Adrenal gland (tissue), 12 donors: ENCODE data around the gene COL8A2. TPM values are rescaled to one million over a fixed set of nuclear protein-coding genes. Genes with fewer than 3 reads are reported as not detected.

Experiments
- DNase-seq, 7 donors: peaks; one replicate each; pipeline ENCODE4 v3.0.0-alpha.2; 2019 to 2020
- H3K27ac ChIP-seq, 5 donors: fragments of 200-600 bp; sonication (generic) in 4 of 5; 1 replicate in 3 of 5; 2 replicates in 2 of 5; pipeline versions ENCODE4 v1.5.1 to v1.8.0; 2016 to 2020; ENCODE audit warnings: mild to moderate bottlenecking in 1 of 5
- H3K27me3 ChIP-seq: fragments of 200-600 bp; 2 replicates; pipeline ENCODE4 v1.8.0; 2021
- H3K36me3 ChIP-seq, 2 donors: fragments of 200-600 bp; replicated peaks in 1 of 2; 1 replicate in 1 of 2; 2 replicates in 1 of 2; pipeline versions ENCODE4 v1.5.1 to v1.8.0; 2018 to 2022
- H3K4me1 ChIP-seq, 2 donors: fragments of 200-600 bp; replicated peaks in 1 of 2; 1 replicate in 1 of 2; 2 replicates in 1 of 2; pipeline versions ENCODE4 v1.5.1 to v1.8.0; 2018 to 2021
- H3K4me3 ChIP-seq, 4 donors: fragments of 200-600 bp; sonication (generic) in 3 of 4; one replicate each; pipeline ENCODE4 v1.5.1; 2016 to 2018
- H3K9me3 ChIP-seq, 3 donors: fragments of 200-600 bp; sonication (generic) in 1 of 3; replicated peaks in 1 of 3; 1 replicate in 2 of 3; 2 replicates in 1 of 3; pipeline versions ENCODE4 v1.5.1 to v1.8.0; 2016 to 2021
- POLR2A ChIP-seq, 2 donors: fragments of 450-650 bp; IDR thresholded peaks; one replicate each; pipeline ENCODE4 v1.6.1; 2017; ENCODE audit warnings: antibody characterized with exemption in 2 of 2, mild to moderate bottlenecking in 2 of 2, moderate library complexity in 1 of 2
- WGBS, 4 donors: extraction: QIAGEN DNeasy Blood & Tissue Kit in 2 of 4; methylation state at CpG; one replicate each; pipeline versions ENCODE4 v1.1.5 to v1.1.7; 2013 to 2017; 5-methylcytosine and 5-hydroxymethylcytosine counted together
- intact Hi-C, 2 donors: fragments of 100-400 bp; cut with DNase I; formaldehyde crosslinking; loops; one replicate each; pipeline versions ENCODE4 v1.14.1 to v1.15.0; 2022 to 2023
- polyA plus RNA-seq, 3 donors: library from polyadenylated mRNA; stranded (reverse); fragments of 200-250 nt in 2 of 3; fragments of 350-450 nt in 1 of 3; fragmentation: Illumina TruSeq in 1 of 3; extraction: RNeasy Lipid Tissue Mini Kit (QIAGEN cat#74804) in 1 of 3; gene quantifications; one replicate each; pipeline ENCODE4 v1.2.3, GENCODE V29; 2013 to 2014
- total RNA-seq, 9 donors: library from RNA; depleted of rRNA in 4 of 9; stranded (reverse); fragments of >200 nt in 4 of 9; fragments of 120-200 nt in 1 of 9; fragmentation: NEBNext Ultra II Directional in 1 of 9; extraction: Animal tissue kit (Norgen Biotek cat#: 25700) in 1 of 9; gene quantifications; one replicate each; pipeline versions ENCODE4 v1.1.0 to v1.2.4, GENCODE V29; 2013 to 2023
- TF ChIP-seq, protein P1 (sequence below), 6 experiments: fragments of 450-650 bp in 4 of 6; fragments of 200-600 bp in 2 of 6; sonication (generic) in 1 of 6; IDR thresholded peaks; 1 replicate in 5 of 6; 2 replicates in 1 of 6; pipeline versions ENCODE4 v1.5.1 to v1.8.0; 2016 to 2021; ENCODE audit warnings: antibody characterized with exemption in 6 of 6, mild to moderate bottlenecking in 2 of 6, moderate library complexity in 1 of 6
- donor health status: healthy with polysubstance abuse.
- donor health status: Bipolar disorder and iron deficiency.
- donor health status: DM: yes; HTN: yes; CAD: no.
- donor health status: DM: no; HTN: no; CAD: no.
- donor health status: DM: no; HTN: no; CAD: no.
- donor health status: DM: yes; HTN: yes; CAD: no.

COL8A2 gene
- total and polyA plus RNA-seq, 12 donors = 0.66 to 6.6 (median 1.9) TPM

GRCh38 chr1:36166938-36167905 is 42.2 kb upstream of the COL8A2 start:
- intact Hi-C loops = no loop called here
- Histone ChIP-seq H3K4me1 (peaks cover 17 to 33% of the 10 kb centered on the region in 2 donors), H3K4me3 (no peak overlapping the region), H3K27me3 (no peaks in the 10 kb centered on the region), H3K36me3 (peaks cover 0 to 25% of the 10 kb centered on the region in 2 donors), H3K9me3 (no peaks in the 10 kb centered on the region), H3K27ac (peak overlapping the region in 1 of 5 donors; percentile 17)
- no peak for TF ChIP-seq POLR2A (IDR thresholded peaks at IDR 0.05)
- TF ChIP-seq, protein P1, sequence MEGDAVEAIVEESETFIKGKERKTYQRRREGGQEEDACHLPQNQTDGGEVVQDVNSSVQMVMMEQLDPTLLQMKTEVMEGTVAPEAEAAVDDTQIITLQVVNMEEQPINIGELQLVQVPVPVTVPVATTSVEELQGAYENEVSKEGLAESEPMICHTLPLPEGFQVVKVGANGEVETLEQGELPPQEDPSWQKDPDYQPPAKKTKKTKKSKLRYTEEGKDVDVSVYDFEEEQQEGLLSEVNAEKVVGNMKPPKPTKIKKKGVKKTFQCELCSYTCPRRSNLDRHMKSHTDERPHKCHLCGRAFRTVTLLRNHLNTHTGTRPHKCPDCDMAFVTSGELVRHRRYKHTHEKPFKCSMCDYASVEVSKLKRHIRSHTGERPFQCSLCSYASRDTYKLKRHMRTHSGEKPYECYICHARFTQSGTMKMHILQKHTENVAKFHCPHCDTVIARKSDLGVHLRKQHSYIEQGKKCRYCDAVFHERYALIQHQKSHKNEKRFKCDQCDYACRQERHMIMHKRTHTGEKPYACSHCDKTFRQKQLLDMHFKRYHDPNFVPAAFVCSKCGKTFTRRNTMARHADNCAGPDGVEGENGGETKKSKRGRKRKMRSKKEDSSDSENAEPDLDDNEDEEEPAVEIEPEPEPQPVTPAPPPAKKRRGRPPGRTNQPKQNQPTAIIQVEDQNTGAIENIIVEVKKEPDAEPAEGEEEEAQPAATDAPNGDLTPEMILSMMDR (IDR thresholded peaks at IDR 0.05) = no peak
- 59 to 85% (median 72%) methylated on average over 9 to 15 of the region's 15 CpGs for WGBS, 4 donors
- DNase-seq = peak in 2 of 7 donors; percentile 39 to 41

- Histone ChIP-seq H3K4me3 (no peak overlapping the region), H3K27ac (no peak overlapping the region), H3K4me1 (peaks cover 27 to 41% of the 10 kb centered on the region in 2 donors), H3K9me3 (no peaks in the 10 kb centered on the region), H3K36me3 (peaks cover 0 to 14% of the 10 kb centered on the region in 2 donors), H3K27me3 (no peaks in the 10 kb centered on the region)
- no peak for TF ChIP-seq POLR2A (IDR thresholded peaks at IDR 0.05)
- TF ChIP-seq, protein P1 (IDR thresholded peaks at IDR 0.05) = no peak
- DNase-seq = no peak
- intact Hi-C loops = no loop called here
- WGBS, 4 donors = 61 to 85% (median 70%) methylated on average over 4 of the region's 4 CpGs
Observed at GRCh38 chr1:36166136-36166535, 41.1 kb upstream of the COL8A2 start.

DNA sequence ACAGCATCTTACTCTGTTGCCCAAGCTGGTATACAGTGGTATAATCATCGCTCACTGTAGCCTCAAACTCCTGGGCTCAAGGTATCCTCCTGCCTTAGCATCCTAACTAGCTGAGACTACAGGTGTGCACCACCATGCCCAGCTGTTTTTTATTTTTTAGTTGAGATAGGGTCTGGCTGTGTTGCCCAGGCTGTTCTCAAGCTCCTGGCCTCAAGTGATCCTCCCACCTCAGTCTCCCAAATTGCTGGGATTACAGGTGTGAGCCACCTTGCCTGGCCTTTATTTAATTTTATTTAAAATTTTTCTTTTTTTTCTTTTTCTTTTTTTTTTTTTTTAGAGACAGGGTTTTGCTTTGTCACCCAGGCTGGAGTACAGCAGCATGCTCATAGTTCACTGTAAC is 40.1 kb upstream of the COL8A2 start:
- H3K27ac ChIP-seq = no peak overlapping the region
- peaks cover 0 to 9% of the 10 kb centered on the region in 2 donors for H3K36me3 ChIP-seq
- WGBS, 4 donors = 94 to 100% (median 100%) methylated on average over 1 of the region's 1 CpG
- H3K27me3 ChIP-seq = no peaks in the 10 kb centered on the region
- H3K4me3 ChIP-seq = no peak overlapping the region
- H3K9me3 ChIP-seq = no peaks in the 10 kb centered on the region
- intact Hi-C loops = no loop called here
- H3K4me1 ChIP-seq = peaks cover 34 to 46% of the 10 kb centered on the region in 2 donors
- TF ChIP-seq POLR2A (IDR thresholded peaks at IDR 0.05) = no peak
- TF ChIP-seq, protein P1 (IDR thresholded peaks at IDR 0.05) = no peak
- no peak for DNase-seq

DNA sequence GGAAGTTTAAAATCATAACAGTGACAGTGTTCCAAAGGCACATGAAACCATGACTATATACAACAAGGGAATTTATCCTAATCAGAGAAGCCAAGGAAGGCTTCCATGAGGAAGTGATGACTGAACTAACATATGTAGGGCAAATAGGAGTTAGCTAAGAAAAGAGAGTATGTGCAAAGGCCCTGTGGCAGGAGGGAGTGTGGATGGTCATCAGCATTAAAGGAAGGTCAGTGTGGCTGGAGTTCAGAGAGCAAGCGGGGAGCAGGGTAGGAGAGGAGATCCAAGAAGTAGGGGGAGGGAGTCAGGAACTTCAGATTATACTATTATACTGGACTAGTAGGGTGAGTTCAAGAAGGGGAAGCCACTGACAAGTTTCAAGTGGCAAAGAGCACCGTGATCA is 39.3 kb upstream of the COL8A2 start:
- 90 to 98% (median 92%) methylated on average over 2 of the region's 2 CpGs for WGBS, 4 donors
- Histone ChIP-seq H3K27me3 (no peaks in the 10 kb centered on the region), H3K4me1 (peaks cover 34 to 50% of the 10 kb centered on the region in 2 donors), H3K4me3 (no peak overlapping the region), H3K9me3 (no peaks in the 10 kb centered on the region), H3K36me3 (peaks cover 0 to 9% of the 10 kb centered on the region in 2 donors), H3K27ac (no peak overlapping the region)
- intact Hi-C loops = no loop called here
- no peak for DNase-seq
- TF ChIP-seq, protein P1 (IDR thresholded peaks at IDR 0.05) = no peak
- no peak for TF ChIP-seq POLR2A (IDR thresholded peaks at IDR 0.05)
